SK-N-SH treated with all-trans-retinoic acid at 6 μM for 48 hours (cell line): ENCODE measurements around the gene PHKA1.

Source experiments
- ARNTL ChIP-seq: fragments of 450-650 bp; formaldehyde crosslinking; IDR thresholded peaks from 2 replicates; pipeline ENCODE4 v1.5.0; 2020; ENCODE audit warnings: low read depth, mild to moderate bottlenecking, moderate library complexity, borderline replicate concordance
- CSRNP3 ChIP-seq: fragments of 250-450 bp; sonication (Bioruptor Pico); IDR thresholded peaks from 2 replicates; pipeline ENCODE4 v1.5.1; 2021; ENCODE audit warnings: mild to moderate bottlenecking, moderate library complexity
- SNAI2 ChIP-seq: fragments of 250-450 bp; sonication (Bioruptor Pico); IDR thresholded peaks from 2 replicates; pipeline ENCODE4 v1.5.0; 2020; ENCODE audit warnings: mild to moderate bottlenecking, moderate library complexity
- TOX ChIP-seq: fragments of 250-450 bp; sonication (Bioruptor Pico); IDR thresholded peaks from 2 replicates; pipeline ENCODE4 v1.8.0; 2021; ENCODE audit warnings: mild to moderate bottlenecking, moderate library complexity, borderline replicate concordance
- ZFP3 ChIP-seq: fragments of 250-450 bp; sonication (Bioruptor Pico); IDR thresholded peaks from 2 replicates; pipeline ENCODE4 v1.5.0; 2020; ENCODE audit warnings: mild to moderate bottlenecking, moderate library complexity
- ZFP30 ChIP-seq: fragments of 450-650 bp; formaldehyde crosslinking; IDR thresholded peaks from 2 replicates; pipeline ENCODE4 v1.5.0; 2022; ENCODE audit warnings: mild to moderate bottlenecking, moderate library complexity
- ZNF565 ChIP-seq: fragments of 450-650 bp; formaldehyde crosslinking; conservative IDR thresholded peaks from 2 replicates; pipeline ENCODE4 v1.5.0; 2020; ENCODE audit warnings: low read depth, mild to moderate bottlenecking, moderate library complexity
- ZNF8 ChIP-seq: fragments of 450-650 bp; formaldehyde crosslinking; IDR thresholded peaks from 2 replicates; pipeline ENCODE4 v1.5.0; 2020; ENCODE audit warnings: mild to moderate bottlenecking, moderate library complexity
- TF ChIP-seq, protein P1 (sequence below): fragments of 250-450 bp; sonication (Bioruptor Pico); IDR thresholded peaks from 2 replicates; pipeline ENCODE4 v1.8.0; 2020; ENCODE audit warnings: mild to moderate bottlenecking, moderate library complexity, borderline replicate concordance
- TF ChIP-seq, protein P2 (sequence below): fragments of 250-450 bp; sonication (Bioruptor Pico); IDR thresholded peaks from 2 replicates; pipeline ENCODE4 v1.8.0; 2021; ENCODE audit warnings: low read depth, mild to moderate bottlenecking, moderate library complexity, borderline replicate concordance
- TF ChIP-seq, protein P3 (sequence below): fragments of 250-450 bp; sonication (Bioruptor Pico); IDR thresholded peaks from 2 replicates; pipeline ENCODE4 v1.5.1; 2020; ENCODE audit warnings: low read depth, mild to moderate bottlenecking, moderate library complexity

- TF ChIP-seq ZFP30 (CRISPR knock-in tag) (no peak), ZNF8 (no peak), ARNTL (no peak), SNAI2 (CRISPR knock-in tag) (no peak), TOX (CRISPR knock-in tag) (no peak), CSRNP3 (no peak), ZFP3 (CRISPR knock-in tag) (no peak), ZNF565 (no peak)
- TF ChIP-seq, protein P1, sequence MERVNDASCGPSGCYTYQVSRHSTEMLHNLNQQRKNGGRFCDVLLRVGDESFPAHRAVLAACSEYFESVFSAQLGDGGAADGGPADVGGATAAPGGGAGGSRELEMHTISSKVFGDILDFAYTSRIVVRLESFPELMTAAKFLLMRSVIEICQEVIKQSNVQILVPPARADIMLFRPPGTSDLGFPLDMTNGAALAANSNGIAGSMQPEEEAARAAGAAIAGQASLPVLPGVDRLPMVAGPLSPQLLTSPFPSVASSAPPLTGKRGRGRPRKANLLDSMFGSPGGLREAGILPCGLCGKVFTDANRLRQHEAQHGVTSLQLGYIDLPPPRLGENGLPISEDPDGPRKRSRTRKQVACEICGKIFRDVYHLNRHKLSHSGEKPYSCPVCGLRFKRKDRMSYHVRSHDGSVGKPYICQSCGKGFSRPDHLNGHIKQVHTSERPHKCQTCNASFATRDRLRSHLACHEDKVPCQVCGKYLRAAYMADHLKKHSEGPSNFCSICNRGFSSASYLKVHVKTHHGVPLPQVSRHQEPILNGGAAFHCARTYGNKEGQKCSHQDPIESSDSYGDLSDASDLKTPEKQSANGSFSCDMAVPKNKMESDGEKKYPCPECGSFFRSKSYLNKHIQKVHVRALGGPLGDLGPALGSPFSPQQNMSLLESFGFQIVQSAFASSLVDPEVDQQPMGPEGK: no peak
- TF ChIP-seq, protein P2, sequence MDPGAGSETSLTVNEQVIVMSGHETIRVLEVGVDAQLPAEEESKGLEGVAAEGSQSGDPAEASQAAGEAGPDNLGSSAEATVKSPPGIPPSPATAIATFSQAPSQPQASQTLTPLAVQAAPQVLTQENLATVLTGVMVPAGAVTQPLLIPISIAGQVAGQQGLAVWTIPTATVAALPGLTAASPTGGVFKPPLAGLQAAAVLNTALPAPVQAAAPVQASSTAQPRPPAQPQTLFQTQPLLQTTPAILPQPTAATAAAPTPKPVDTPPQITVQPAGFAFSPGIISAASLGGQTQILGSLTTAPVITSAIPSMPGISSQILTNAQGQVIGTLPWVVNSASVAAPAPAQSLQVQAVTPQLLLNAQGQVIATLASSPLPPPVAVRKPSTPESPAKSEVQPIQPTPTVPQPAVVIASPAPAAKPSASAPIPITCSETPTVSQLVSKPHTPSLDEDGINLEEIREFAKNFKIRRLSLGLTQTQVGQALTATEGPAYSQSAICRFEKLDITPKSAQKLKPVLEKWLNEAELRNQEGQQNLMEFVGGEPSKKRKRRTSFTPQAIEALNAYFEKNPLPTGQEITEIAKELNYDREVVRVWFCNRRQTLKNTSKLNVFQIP (CRISPR knock-in tag): no peak
- TF ChIP-seq, protein P3, sequence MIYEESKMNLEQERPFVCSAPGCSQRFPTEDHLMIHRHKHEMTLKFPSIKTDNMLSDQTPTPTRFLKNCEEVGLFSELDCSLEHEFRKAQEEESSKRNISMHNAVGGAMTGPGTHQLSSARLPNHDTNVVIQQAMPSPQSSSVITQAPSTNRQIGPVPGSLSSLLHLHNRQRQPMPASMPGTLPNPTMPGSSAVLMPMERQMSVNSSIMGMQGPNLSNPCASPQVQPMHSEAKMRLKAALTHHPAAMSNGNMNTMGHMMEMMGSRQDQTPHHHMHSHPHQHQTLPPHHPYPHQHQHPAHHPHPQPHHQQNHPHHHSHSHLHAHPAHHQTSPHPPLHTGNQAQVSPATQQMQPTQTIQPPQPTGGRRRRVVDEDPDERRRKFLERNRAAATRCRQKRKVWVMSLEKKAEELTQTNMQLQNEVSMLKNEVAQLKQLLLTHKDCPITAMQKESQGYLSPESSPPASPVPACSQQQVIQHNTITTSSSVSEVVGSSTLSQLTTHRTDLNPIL (CRISPR knock-in tag): no peak
Observed at GRCh38 chrX:72621163-72621562, 92.9 kb downstream of the PHKA1 start.
